Measurements from ENCODE around the gene ABCF2. TPM values are rescaled to one million over a fixed set of nuclear protein-coding genes. Genes with fewer than 3 reads are reported as not detected.

The ABCF2 gene
- total RNA-seq (2013; cell fraction: nucleolus; rRNA removed): 22.9 and 36.3 TPM in 2 replicates
- 59.4 and 59.8 TPM in 2 replicates for total RNA-seq (2014; rRNA removed)
- total RNA-seq (2014; rRNA removed; fragmentation: Illumina TruSeq; extraction: Trizol): 55.4 and 56.2 TPM in 2 replicates
- total RNA-seq (2021): 52.8 and 58.1 TPM in 2 replicates
- 18.9 TPM for polyA plus RNA-seq (2011; ENCODE audit: low read depth)
- polyA plus RNA-seq (2011; rRNA removed): 15.2 and 29.3 TPM in 2 replicates
- 42.5 and 47.8 TPM in 2 replicates for polyA plus RNA-seq (2011; cell fraction: cytosol; rRNA removed)
- polyA plus RNA-seq (2011; cell fraction: nucleus; rRNA removed): 38.2 and 45.7 TPM in 2 replicates
- polyA plus RNA-seq (2012): 19.8 and 21.2 TPM in 2 replicates
- polyA plus RNA-seq (2014; fragmentation: Illumina TruSeq; extraction: Trizol): 62.1 and 76.3 TPM in 2 replicates
- 10 to 100 TPM; 39.6 to 50.9 TPM for polyA plus RNA-seq (2014; fragmentation: Nextera tagmentation; extraction: Ambion mirVana)
- 49.5 and 54.5 TPM in 2 replicates for polyA plus RNA-seq (2014; rRNA removed)
- 10 to 100 TPM; 63.9 to 65.8 TPM for polyA plus RNA-seq (2016; fragmentation: Nextera tagmentation; extraction: Ambion mirVana)
- 39.4 and 48.2 TPM in 2 replicates for polyA minus RNA-seq (2011; rRNA and poly(A)+ RNA removed)
- 11.6 and 19.4 TPM in 2 replicates for polyA minus RNA-seq (2011; cell fraction: cytosol; rRNA and poly(A)+ RNA removed)
- 8.1 and 17.4 TPM in 2 replicates for polyA minus RNA-seq (2011; cell fraction: nucleus; rRNA and poly(A)+ RNA removed)
- Bru-seq, nascent RNA: percentile 68 among the genes with signal in this experiment
- percentile 93 among the genes with signal in this experiment for BruChase-seq, experiment 1, labeled RNA remaining after a 6-hour chase
- percentile 87 among the genes with signal in this experiment for BruChase-seq, experiment 2, labeled RNA remaining after a 2-hour chase
- long read RNA-seq, experiment 1, transcript ABCF2-201 (15 exons, 3,546 nt): major isoform, 91 of 92 reads
- long read RNA-seq, experiment 1, partial matches to known transcripts: 1 of 92 reads
- long read RNA-seq, experiment 1, other reads (novel, unspliced or antisense): 0 of 92 reads
- long read RNA-seq, experiment 2, transcript ABCF2-201 (15 exons, 3,546 nt): major isoform, 290 of 311 reads
- long read RNA-seq, experiment 2, partial matches to known transcripts: 20 of 311 reads
- long read RNA-seq, experiment 2, other reads (novel, unspliced or antisense): 1 of 311 reads

DNA sequence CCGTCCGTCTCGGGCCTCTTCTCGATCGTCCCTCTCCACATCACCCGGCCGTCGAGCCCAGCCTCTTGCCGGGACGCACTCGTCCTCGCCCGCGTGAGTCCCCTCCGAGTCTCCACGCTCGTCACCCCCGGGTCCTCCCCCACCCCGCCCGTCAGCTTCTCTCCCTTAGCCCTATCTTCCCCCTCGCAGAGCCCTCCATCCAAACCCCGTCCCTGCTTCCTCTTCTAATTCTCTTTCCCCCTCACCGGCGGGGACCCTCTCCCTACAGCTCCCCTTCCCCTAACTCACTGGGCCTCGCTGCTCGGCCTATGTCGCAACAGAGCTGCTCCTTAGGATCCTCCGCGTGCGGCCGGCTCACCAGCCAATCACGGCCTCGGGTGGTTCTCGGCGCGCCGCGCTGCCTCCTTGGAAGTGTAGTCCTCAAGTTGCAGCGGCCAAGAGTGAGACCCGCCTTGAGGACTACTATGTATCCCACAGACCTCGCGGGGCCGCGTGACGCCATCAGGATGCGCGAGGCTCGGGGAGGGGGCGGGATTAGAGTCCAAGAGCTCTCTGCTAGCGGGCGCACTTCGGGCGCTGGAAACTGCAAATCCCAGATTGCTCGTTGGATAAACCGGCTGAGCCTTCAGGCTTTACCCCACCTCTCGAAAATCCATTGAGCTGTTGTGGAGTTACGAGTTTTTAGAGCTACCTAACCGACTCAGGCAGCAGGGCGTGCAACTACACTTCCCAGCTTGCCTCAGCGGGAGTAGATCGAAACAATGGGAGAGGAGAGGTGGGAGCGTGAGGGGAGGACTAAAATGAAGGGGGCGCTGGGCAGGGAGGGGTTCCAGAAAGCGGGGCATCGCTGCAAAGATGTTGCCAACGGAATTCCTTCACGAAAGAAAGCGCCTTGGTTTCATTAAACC is at the start of gene ABCF2:
Gene ABCF2 (minus strand): TSS at position 331 of the 908 bp plus-strand sequence. CDS start 747 bp downstream, outside the sequence.
- DNase-seq (ENCODE audit: low read depth, low spot score): peak; percentile 85
- WGBS (ENCODE audit: insufficient coverage, insufficient replicate concordance, low lambda C conversion rate, missing lambda C conversion rate): under 1% methylated on average over 53 of the region's 68 CpGs
- ATAC-seq: peak; percentile 100
- Histone ChIP-seq H3K27ac (ENCODE audit: control insufficient read depth, insufficient read depth) (peak within 1 kb of the TSS; percentile 22), H4K20me1 (ENCODE audit: control insufficient read depth, insufficient read depth) (no peaks in the 10 kb centered on the region), H3K4me3 (peak within 1 kb of the TSS; percentile 89), H3K79me2 (ENCODE audit: control insufficient read depth, insufficient read depth, low read length) (peaks cover 18% of the 10 kb centered on the region), H3K9ac (ENCODE audit: control insufficient read depth, insufficient read depth, low read length) (peak within 1 kb of the TSS; percentile 62), H3K36me3 (ENCODE audit: control insufficient read depth in 2 of 2, insufficient read depth in 2 of 2, low read length in 1 of 2) (peaks cover 6 to 24% of the 10 kb centered on the region in 2 experiments), H2AFZ (ENCODE audit: control insufficient read depth, low read depth, low read length) (peak within 1 kb of the TSS; percentile 96), H3K4me2 (ENCODE audit: control insufficient read depth, insufficient read depth) (peak within 1 kb of the TSS; percentile 82), H3K9me3 (replicated peaks; ENCODE audit: control insufficient read depth, insufficient read depth, low read length) (no peaks in the 10 kb centered on the region), H3K27me3 (replicated peaks in 1 of 2; ENCODE audit: control insufficient read depth in 2 of 2, insufficient read depth in 2 of 2, low read length in 1 of 2) (no peaks in the 10 kb centered on the region), H3K4me1 (ENCODE audit: control insufficient read depth, insufficient read depth, low read length) (no peaks in the 10 kb centered on the region)
- ChIA-PET RAD21 (ENCODE audit: unreplicated experiment) (interaction anchor here (0.7 to 2.4 kb wide), 5 partner anchors 9 to 199 kb away, joined by 3 to 17 read pairs (median 4); partner anchors contain the start of gene ABCB8), CTCF (interaction anchor here (0.6 to 5.1 kb wide), 11 partner anchors 9 to 519 kb away, joined by 3 to 56 read pairs (median 6); partner anchors contain the start of gene ABCB8), POLR2A (interaction anchor here (0.6 to 1.9 kb wide), 9 partner anchors 13 to 314 kb away, joined by 3 to 6 read pairs (median 4); partner anchors contain the start of genes RHEB and TMUB1), SMC1A (ENCODE audit: uncharacterized antibody, unreplicated experiment) (interaction anchor here (0.8 to 2.6 kb wide), 3 partner anchors 17 to 406 kb away, joined by 3 to 24 read pairs (median 4); partner anchors contain the start of gene ABCB8)
- intact Hi-C loops (cut with micrococcal nuclease; ENCODE audit: unreplicated experiment): loop anchor here (5.0 kb wide), 1 partner anchor 115 kb away; the partner anchor contains the start of gene NUB1
- no TSS peak for BruUV-seq (replicated peaks)
- in situ Hi-C loops (cut with MboI): no loop called here
- peak; percentile 93 for FAIRE-seq
- TF ChIP-seq CREB1 (IDR thresholded peaks at IDR 0.05; ENCODE audit: low read depth) (peak; percentile 99), HDGF (IDR thresholded peaks at IDR 0.05) (peak; percentile 91), SIN3A (IDR thresholded peaks at IDR 0.05; ENCODE audit: low read depth, low read length) (peak; percentile 93), MXI1 (IDR thresholded peaks at IDR 0.05; ENCODE audit: low read depth, low read length) (peak; percentile 81), SMARCA5 (IDR thresholded peaks at IDR 0.05) (no peak), HCFC1 (IDR thresholded peaks at IDR 0.05; ENCODE audit: low read length) (peak; percentile 97), SP1 (IDR thresholded peaks at IDR 0.05; ENCODE audit: low read depth, low read length) (peak; percentile 79), NFYB (IDR thresholded peaks at IDR 0.05; ENCODE audit: insufficient read depth, low read depth, low read length) (peak; percentile 90)
- TF ChIP-seq, protein P1, sequence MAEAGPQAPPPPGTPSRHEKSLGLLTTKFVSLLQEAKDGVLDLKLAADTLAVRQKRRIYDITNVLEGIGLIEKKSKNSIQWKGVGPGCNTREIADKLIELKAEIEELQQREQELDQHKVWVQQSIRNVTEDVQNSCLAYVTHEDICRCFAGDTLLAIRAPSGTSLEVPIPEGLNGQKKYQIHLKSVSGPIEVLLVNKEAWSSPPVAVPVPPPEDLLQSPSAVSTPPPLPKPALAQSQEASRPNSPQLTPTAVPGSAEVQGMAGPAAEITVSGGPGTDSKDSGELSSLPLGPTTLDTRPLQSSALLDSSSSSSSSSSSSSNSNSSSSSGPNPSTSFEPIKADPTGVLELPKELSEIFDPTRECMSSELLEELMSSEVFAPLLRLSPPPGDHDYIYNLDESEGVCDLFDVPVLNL (IDR thresholded peaks at IDR 0.05; ENCODE audit: low read depth, low read length): peak; percentile 20; the same call in 1 of the 2 replicates
- TF ChIP-seq, protein P2, sequence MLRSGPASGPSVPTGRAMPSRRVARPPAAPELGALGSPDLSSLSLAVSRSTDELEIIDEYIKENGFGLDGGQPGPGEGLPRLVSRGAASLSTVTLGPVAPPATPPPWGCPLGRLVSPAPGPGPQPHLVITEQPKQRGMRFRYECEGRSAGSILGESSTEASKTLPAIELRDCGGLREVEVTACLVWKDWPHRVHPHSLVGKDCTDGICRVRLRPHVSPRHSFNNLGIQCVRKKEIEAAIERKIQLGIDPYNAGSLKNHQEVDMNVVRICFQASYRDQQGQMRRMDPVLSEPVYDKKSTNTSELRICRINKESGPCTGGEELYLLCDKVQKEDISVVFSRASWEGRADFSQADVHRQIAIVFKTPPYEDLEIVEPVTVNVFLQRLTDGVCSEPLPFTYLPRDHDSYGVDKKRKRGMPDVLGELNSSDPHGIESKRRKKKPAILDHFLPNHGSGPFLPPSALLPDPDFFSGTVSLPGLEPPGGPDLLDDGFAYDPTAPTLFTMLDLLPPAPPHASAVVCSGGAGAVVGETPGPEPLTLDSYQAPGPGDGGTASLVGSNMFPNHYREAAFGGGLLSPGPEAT (IDR thresholded peaks at IDR 0.05; ENCODE audit: low read depth): peak; percentile 75; the same call in 1 of the 2 replicates
- TF ChIP-seq, protein P3, sequence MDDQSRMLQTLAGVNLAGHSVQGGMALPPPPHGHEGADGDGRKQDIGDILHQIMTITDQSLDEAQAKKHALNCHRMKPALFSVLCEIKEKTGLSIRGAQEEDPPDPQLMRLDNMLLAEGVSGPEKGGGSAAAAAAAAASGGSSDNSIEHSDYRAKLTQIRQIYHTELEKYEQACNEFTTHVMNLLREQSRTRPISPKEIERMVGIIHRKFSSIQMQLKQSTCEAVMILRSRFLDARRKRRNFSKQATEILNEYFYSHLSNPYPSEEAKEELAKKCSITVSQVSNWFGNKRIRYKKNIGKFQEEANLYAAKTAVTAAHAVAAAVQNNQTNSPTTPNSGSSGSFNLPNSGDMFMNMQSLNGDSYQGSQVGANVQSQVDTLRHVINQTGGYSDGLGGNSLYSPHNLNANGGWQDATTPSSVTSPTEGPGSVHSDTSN (IDR thresholded peaks at IDR 0.05; ENCODE audit: insufficient replicate concordance, low read depth, low read length): peak; percentile 19
